HUDEP-2 (cell line): ENCODE measurements around the gene CA5B.
A peak's percentile ranks its signal among the peaks of the same experiment; 100 is the strongest.
"Not testable (repeated sequence)": the region's sequence is repeated elsewhere in the genome, so short reads cannot be mapped to it uniquely, and the experiment has no call there.

ENCODE experiments used
- DNase-seq, 76 experiments: peaks; one replicate each; lab custom pipeline; 2025; ENCODE audit not compliant: unreplicated experiment in 76 of 76; lab: John Stamatoyannopoulos, UW

Gene CA5B

GRCh38 chrX:15747626-15748173 lies 9.6 kb downstream of the CA5B start:
- DNase-seq: no peak

- DNase-seq: no peak
These were observed 10.8 kb downstream of the CA5B start for GRCh38 chrX:15748841-15749240.

DNA sequence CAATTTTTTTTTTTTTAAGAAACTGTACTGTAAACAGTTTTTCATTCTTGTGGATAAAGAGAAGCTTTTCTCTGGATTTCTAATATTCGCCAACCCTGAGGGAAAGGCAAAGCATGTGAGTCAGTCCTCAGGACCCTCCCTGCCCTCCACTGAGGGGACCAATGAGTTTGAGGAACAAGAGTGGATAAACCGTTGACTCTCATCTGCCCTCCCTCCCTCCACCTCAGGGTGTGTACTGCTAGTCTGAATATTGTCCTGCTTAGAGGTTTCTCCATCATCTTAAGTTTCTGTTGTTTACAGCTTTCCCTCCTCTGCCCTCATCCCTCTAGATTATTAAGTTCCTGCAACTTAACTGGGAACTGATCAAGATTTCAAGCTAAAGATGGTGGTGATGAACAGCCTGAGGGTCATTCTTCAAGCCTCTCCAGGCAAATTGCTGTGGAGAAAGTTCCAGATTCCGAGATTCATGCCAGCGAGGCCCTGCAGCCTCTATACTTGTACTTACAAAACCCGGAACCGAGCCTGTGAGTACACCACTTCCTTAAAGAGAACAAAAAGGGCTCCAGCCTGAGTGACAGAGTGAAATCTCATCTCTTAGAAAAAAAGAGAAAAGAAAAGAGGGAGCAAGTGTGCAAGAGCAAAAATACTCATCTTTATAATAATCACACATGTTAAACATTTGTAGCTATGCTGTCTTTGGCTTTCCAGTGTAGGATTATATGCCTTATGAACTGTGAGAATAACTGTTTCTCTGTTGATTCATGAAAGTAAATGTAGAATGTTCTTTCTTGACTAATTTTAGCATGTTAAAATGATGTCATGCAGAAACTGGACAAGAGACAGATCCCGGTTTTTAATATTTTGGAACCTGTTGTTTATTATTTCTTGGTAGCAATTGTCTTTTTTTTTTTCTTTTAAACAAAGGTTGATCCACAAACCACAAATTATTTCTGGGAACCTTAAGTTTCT lies 11.9 kb downstream of the CA5B start:
- DNase-seq: peak in 1 of 76 experiments; percentile 1

GRCh38 chrX:15750611-15751154 lies 12.6 kb downstream of the CA5B start:
- no peak for DNase-seq

DNA sequence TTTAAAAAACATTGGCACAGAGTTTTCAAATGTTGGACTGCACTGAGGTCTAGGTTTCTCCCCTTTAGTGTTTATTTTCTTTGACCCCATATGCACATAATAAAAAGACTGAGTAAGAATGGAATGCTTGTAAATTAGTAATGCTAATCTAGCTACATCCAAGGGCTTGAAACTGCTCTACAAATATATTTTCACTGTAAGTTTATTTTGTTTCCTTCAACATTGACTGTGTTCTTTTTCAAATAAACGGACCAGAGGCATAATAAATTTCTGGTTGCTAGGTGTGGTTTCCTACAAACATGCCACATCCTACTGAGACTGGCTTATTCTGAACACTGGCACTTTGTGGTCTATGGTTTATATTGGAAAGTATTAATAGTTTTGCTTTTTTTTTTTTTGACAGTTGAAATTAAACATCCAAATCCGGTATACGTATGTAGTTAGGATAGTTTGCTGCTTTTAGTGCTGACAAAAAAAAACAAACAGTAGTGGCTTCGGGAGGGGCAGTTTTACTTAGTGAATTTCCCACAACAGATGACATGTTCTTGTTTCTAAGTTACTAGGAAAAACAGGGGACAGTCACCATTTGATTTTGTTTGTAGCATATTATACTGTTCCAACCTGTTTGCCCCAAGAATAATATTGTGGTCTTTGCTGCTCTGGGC lies 13.2 kb downstream of the CA5B start:
- DNase-seq: no peak

DNA sequence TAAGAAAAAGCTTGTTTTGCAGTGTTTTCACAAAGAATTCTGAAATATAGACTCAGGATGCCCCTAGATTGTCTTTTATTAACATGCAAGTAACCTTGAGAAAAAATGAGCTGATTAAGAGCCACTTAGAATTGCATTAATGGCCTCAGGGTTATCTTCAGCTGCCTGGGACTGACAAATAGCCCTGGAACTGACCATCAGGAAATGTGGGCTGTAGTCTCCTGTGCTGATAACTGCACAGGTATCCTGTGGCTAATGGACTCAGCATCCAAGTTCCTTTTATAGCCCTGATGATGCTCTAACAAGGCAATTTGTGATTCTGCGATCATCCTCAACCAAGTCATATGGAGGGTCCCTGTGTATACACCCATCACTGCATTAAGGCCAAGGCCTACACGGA lies 17.0 kb downstream of the CA5B start:
- no peak for DNase-seq

DNA sequence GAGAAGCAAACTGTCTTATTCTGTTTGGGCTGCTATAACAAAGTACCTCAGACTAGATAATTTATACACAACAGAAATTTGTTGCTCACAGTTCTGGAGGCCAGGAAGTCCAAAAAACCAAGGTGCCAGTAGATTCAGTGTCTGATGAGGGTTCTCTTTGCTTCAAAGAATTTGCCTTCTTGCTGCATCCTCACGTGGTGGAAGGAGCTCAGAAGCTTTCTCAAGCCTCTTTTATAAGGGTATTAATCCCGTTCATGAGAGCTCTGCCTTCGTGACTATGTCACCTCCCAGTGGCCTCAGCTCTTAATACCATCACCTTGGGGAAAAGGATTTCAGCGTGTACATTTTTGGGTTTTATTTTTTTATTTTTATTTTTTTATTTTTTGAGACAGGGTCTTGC lies 20.1 kb downstream of the CA5B start:
- no peak for DNase-seq

DNA sequence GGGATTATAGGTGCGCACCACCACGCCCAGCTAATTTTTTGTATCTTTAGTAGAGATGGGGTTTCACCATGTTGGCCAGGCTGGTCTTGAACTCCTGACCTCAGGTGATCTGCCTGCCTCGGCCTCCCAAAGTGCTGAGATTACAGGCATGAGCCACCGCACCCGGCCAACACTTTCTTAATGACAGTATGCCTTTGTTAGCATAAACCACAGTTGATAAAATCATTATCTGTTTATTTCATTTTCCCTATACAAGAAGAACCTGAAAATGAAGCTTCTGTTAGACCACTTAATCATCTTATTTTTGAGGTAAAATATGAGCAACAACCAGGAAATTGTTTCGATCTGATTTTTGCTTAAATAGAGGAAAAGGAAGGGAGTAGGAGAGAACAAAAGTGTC lies 21.8 kb downstream of the CA5B start:
- DNase-seq: not testable (repeated sequence)

GRCh38 chrX:15761564-15762191 lies 23.6 kb downstream of the CA5B start:
- peak in 19 of 76 experiments; percentile 0 to 26 (median 2) for DNase-seq

- DNase-seq: no peak
These were observed 31.4 kb downstream of the CA5B start for GRCh38 chrX:15769300-15769954.

GRCh38 chrX:15781961-15782699 lies 44.1 kb downstream of the CA5B start:
- no peak for DNase-seq

DNA sequence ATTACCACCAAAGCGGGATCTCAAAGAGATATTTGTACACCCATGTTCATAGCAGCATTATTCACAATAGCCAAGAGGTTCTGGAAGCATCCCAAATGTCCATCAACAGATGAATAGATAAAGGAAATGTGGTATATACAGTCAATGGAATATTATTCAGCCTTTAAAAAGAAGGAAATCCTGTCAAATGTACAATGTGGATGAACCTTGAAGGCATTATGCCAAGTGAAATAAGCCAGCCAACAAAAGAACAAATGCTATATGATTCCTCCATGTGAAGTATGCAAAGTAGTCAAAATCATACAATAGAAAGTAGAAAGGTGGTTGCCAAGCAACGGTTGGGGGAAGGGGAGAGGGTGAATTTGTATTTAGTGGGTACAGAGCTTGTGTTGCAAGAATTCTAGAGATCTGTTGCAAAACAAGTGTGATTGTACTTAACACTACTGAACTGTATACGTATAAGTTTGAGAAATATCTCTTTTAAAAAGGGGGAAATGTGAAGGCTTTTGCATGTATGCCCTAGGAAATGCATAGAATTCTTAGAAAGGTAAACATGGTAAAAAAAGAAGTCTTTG lies 47.2 kb downstream of the CA5B start:
- DNase-seq: no peak

DNA sequence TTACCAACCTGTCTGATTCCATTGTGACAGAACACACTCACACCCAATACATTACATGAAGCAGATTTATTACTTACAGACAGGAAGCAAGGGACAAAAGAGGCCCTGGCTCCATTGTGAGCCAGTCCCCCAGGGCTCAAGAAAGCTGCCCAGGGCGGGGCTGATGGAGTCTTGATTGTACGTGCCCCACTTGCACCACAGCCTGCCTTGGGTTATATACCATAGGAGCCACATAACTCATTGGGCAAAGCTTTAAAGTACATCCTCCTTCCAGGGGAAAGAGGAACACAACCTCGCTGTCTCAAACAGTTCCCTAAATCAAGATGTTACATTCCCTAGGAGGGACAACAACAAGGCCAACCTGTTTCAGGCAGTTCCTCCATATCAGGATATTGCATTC lies 48.8 kb downstream of the CA5B start:
- DNase-seq: no peak

- peak in 75 of 76 experiments; percentile 0 to 74 (median 53) for DNase-seq
These were observed 52.1 kb downstream of the CA5B start, which contains the start of gene ZRSR2 for GRCh38 chrX:15789979-15790768. TSS of gene ZRSR2 (plus strand) at chrX:15790484. CDS start at chrX:15790496, 12 bp downstream.

DNA sequence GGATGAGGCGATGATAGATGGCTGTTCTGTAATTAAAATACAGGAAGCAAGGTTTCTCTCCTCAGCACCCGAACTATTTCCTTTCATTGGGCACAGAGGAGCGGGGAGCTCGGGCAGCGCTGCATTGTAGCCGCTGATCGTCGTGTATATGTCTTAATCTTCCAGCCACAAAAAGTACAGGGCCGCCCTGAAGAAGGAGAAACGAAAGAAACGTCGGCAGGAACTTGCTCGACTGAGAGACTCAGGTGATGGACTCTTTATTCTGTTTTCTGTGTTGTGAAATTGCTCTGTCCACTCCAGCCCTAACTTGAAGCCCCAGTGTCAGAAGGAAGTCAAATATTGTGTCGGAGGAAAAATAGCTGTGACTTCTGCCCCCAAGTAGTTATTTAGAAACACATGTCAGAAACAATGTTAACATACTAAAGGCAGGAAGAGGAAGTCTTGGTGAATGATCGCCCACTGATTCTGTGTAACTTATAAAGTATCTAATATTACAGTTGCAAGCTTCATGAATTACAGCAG lies 52.8 kb downstream of the CA5B start:
- peak in 3 of 76 experiments; percentile 2 to 34 (median 22) for DNase-seq

DNA sequence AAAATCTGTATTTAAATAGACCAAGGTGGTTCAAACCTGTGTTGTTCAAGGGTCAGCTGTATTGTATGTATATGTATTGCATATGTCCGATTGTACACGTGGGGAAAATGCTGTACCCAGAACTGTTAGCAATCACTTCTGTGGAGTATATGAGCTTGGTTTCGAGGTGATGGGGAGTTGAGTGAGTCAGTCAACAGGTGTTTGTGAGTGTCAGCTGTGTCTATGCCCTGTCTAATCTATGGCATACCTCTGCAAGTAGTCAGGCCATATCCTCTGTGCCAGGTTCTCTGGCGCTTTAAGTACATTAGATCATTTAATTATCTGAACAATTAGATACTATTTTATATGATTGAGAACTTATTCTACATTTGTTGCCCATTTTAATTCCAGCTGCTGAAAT lies 59.6 kb downstream of the CA5B start:
- no peak for DNase-seq

DNA sequence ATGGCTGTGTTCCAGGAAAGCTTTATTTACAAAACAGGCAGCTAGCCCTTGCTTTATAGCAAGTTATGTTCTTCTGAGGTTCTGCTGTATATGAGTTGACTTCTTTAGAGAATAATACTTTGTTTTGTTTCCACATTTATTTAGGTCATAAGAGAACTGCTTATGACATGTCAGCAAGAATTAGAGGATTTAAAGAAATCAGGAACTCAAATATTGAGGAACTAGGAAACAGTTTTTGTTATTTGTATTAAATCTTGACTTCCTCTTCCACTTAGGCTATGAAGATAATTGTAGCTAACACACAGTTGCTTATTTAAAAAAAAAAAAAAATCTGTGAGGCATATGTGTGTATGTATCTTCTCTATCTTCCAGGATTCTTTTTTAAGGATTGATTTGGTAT lies 66.5 kb downstream of the CA5B start:
- DNase-seq: no peak

DNA sequence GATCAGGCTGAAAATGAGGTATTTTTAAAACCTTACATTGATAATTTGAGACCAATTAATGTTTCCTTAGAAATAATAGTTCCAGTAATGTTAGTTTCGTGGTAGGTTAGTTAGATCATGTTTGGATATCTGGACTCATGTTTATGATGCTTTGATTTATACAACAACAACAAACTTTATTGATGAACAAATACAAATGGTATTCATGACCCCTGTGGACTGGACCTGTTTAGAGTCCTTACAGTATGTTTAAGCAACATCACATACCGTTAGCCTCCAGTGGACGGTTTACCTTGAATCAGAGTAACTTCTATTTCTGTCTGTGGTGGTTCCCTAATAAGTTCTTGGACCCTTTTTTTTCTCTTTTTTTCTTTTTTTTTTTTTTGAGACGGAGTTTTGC lies 70.2 kb downstream of the CA5B start:
- DNase-seq: no peak
